H7 (cell line): Measurements from ENCODE around the gene PTN. TPM values are rescaled to one million over a fixed set of nuclear protein-coding genes. Genes with fewer than 3 reads are reported as not detected.
"Not testable (repeated sequence)": the region's sequence is repeated elsewhere in the genome, so short reads cannot be mapped to it uniquely, and the experiment has no call there.

Source experiments
- DNase-seq: peaks from one replicate; pipeline ENCODE4 v3.0.0; 2012
- H3K27me3 ChIP-seq: 2 replicates; pipeline ENCODE4 v1.6.0; 2011; ENCODE audit warnings: mild to moderate bottlenecking, low read length; ENCODE audit not compliant: control insufficient read depth, insufficient read depth
- H3K36me3 ChIP-seq: replicated peaks from 2 replicates; pipeline ENCODE4 v1.5.1; 2011; ENCODE audit warnings: low read length; ENCODE audit not compliant: control insufficient read depth, insufficient read depth
- H3K4me3 ChIP-seq: 2 replicates; pipeline ENCODE4 v1.5.1; 2011; ENCODE audit warnings: low read depth, mild to moderate bottlenecking, control low read depth, low read length, moderate library complexity; ENCODE audit not compliant: insufficient read depth
- total RNA-seq: library from RNA; depleted of rRNA; stranded (reverse); fragments of >200 nt; shearing (Covaris generic); gene quantifications from 2 replicates; pipeline ENCODE4 v1.2.3, GENCODE V29; 2014

The PTN gene
- total RNA-seq, 1 experiment from 2014 or later, result 15.0 TPM

GRCh38 chr7:137265480-137265879 lies 78.1 kb downstream of the PTN start:
- not testable (repeated sequence) for H3K27me3 ChIP-seq, H3K4me3 ChIP-seq, H3K36me3 ChIP-seq, DNase-seq

DNA sequence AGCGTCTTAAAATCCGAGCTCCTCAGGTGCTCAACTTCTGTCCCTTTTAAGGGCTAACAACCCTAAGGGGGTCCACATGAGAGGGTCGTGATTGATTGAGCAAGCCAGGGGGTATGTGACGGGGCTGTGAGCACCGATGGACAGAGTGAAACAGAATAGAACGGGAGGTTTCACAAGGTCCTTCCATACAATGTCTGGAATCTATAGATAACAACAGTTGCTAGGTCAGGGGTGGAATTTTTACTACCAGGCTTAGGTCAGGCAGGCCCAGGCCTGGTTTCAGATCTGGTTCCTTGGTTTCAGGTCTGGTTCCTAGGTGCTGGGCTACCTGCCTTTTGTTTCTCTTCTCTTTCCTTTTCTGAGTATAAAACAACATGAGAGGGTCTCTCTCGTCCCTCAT lies 80.9 kb downstream of the PTN start:
- H3K4me3 ChIP-seq, result no peak overlapping the region
- no peaks in the 10 kb centered on the region for H3K27me3 ChIP-seq
- DNase-seq, result no peak
- H3K36me3 ChIP-seq, result no peaks in the 10 kb centered on the region

GRCh38 chr7:137258552-137258951 lies 85.0 kb downstream of the PTN start:
- Histone ChIP-seq H3K27me3 (no peaks in the 10 kb centered on the region), H3K4me3 (no peak overlapping the region), H3K36me3 (no peaks in the 10 kb centered on the region)
- DNase-seq, result no peak

DNA sequence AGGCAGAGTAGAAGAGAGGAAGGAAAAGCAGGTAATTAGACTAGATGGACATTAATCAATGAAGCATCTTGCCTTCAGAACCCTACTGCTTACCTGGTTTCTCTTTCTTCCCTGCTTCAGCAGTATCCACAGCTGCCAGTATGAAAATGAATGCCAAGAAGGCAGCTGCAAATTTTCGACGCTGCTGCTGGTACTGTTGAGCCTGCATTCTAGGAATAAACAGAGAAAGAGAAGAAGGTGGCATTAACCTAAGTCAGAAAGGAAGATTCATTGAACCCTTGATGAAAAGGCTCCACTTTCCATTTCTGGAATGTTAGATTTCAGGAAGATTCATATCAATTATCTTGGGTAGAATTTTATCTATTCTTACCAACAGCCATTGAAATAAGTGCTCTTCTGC lies 88.8 kb downstream of the PTN start:
- Histone ChIP-seq H3K4me3 (no peak overlapping the region), H3K36me3 (no peaks in the 10 kb centered on the region), H3K27me3 (no peaks in the 10 kb centered on the region)
- no peak for DNase-seq

- Histone ChIP-seq H3K36me3 (no peaks in the 10 kb centered on the region), H3K27me3 (no peaks in the 10 kb centered on the region), H3K4me3 (no peak overlapping the region)
- DNase-seq, result no peak
These were observed 97.6 kb downstream of the PTN start for GRCh38 chr7:137245890-137246289.

DNA sequence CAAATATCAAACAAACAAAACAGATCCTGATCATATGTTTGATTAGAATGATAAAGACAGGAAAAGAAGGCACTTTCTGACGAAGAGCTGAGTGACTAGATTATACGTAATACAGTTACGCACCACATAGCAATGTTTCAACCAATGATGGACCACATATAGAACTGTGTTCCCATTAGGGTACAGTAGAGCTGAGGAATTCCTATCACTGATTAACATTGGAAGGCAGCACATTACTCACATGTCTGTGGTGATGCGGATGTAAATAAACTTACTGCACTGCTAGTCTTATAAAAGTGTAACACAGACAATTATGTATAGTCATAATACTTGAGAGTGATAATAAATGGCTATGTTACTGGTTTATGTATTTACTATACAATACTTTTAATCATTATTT lies 98.3 kb downstream of the PTN start:
- Histone ChIP-seq H3K27me3 (no peaks in the 10 kb centered on the region), H3K36me3 (no peaks in the 10 kb centered on the region), H3K4me3 (no peak overlapping the region)
- DNase-seq, result no peak

DNA sequence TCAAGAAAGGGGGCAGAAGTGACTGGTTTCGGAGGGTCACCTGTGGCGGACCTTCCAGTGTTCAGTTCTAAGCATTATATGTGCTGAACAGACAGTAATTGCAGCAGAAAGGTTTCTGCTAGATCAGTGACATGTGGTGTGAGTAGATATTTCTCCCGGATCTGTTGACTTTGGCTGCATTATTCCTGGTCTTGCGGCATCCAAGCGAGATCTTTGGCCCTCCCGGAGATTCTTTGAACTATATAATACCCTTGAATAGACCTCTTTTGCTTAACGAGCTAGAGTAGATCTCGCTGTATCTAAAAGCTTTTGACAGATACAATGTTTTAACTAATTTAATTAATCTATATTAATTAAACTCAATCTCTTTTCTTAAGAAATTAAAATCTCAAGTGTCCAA lies 99.8 kb downstream of the PTN start:
- Histone ChIP-seq H3K4me3 (no peak overlapping the region), H3K36me3 (no peaks in the 10 kb centered on the region), H3K27me3 (no peaks in the 10 kb centered on the region)
- DNase-seq, result no peak

- no peaks in the 10 kb centered on the region for H3K36me3 ChIP-seq
- no peak for DNase-seq
- no peaks in the 10 kb centered on the region for H3K27me3 ChIP-seq
- H3K4me3 ChIP-seq, result no peak overlapping the region
These were observed 100.9 kb downstream of the PTN start for GRCh38 chr7:137242616-137243015.

GRCh38 chr7:137241655-137242360 lies 101.7 kb downstream of the PTN start:
- Histone ChIP-seq H3K27me3 (no peaks in the 10 kb centered on the region), H3K36me3 (no peaks in the 10 kb centered on the region), H3K4me3 (no peak overlapping the region)
- no peak for DNase-seq

- H3K4me3 ChIP-seq, H3K27me3 ChIP-seq, H3K36me3 ChIP-seq, DNase-seq: not testable (repeated sequence)
These were observed 104.3 kb downstream of the PTN start for GRCh38 chr7:137239186-137239585.

- no peak overlapping the region for H3K4me3 ChIP-seq
- DNase-seq, result no peak
- H3K36me3 ChIP-seq, result no peaks in the 10 kb centered on the region
- no peaks in the 10 kb centered on the region for H3K27me3 ChIP-seq
These were observed 108.1 kb downstream of the PTN start for GRCh38 chr7:137235434-137235833.

DNA sequence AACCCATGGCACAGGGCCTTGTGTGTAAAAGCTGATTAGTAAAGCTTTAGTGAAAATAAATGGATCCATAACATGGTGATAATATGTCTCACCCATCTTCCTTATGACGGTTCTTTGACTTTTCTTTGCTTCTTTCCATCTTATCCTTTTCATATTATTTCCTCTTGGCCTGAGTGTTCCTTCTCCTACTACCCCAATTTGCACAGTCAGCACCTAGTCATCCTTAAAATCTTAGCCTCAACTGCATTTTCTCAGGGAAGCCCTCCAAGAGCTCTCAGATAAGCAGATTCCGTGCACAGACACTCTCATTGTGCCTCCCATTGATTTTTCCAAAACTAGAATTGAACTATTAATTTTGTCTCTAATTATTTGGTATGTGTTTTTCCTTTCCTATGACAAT lies 112.4 kb downstream of the PTN start:
- Histone ChIP-seq H3K27me3 (no peaks in the 10 kb centered on the region), H3K4me3 (no peak overlapping the region), H3K36me3 (no peaks in the 10 kb centered on the region)
- no peak for DNase-seq

GRCh38 chr7:137221467-137221866 lies 122.1 kb downstream of the PTN start:
- Histone ChIP-seq H3K27me3 (no peaks in the 10 kb centered on the region), H3K36me3 (no peaks in the 10 kb centered on the region), H3K4me3 (no peak overlapping the region)
- DNase-seq, result no peak

- no peaks in the 10 kb centered on the region for H3K36me3 ChIP-seq
- H3K27me3 ChIP-seq, result no peaks in the 10 kb centered on the region
- DNase-seq, result no peak
- H3K4me3 ChIP-seq, result no peak overlapping the region
These were observed 129.8 kb downstream of the PTN start for GRCh38 chr7:137213744-137214143.

GRCh38 chr7:137209151-137209817 lies 134.2 kb downstream of the PTN start:
- no peaks in the 10 kb centered on the region for H3K36me3 ChIP-seq
- no peak for DNase-seq
- no peaks in the 10 kb centered on the region for H3K27me3 ChIP-seq
- no peak overlapping the region for H3K4me3 ChIP-seq
